Keratinocyte (primary cell): ENCODE results near the gene MYO9A.

Experiments used
- EZH2 ChIP-seq: IDR thresholded peaks from one replicate; pipeline ENCODE4 v1.6.1; 2012; ENCODE audit warnings: inconsistent platforms, mild to moderate bottlenecking, low read length, moderate library complexity
- TF ChIP-seq, protein P1 (sequence below), 3 experiments: IDR thresholded peaks in 1 of 3; conservative IDR thresholded peaks in 1 of 3; optimal IDR thresholded peaks in 1 of 3; 2 replicates in 2 of 3; 3 replicates in 1 of 3; pipeline versions ENCODE3 to v1.5.1; 2011; ENCODE audit warnings: low read length in 3 of 3, mild to moderate bottlenecking in 3 of 3, moderate library complexity in 2 of 3, control low read depth in 1 of 3, inconsistent platforms in 1 of 3; ENCODE audit not compliant: insufficient read depth in 2 of 3; ENCODE audit errors: extremely low read depth in 1 of 3

DNA sequence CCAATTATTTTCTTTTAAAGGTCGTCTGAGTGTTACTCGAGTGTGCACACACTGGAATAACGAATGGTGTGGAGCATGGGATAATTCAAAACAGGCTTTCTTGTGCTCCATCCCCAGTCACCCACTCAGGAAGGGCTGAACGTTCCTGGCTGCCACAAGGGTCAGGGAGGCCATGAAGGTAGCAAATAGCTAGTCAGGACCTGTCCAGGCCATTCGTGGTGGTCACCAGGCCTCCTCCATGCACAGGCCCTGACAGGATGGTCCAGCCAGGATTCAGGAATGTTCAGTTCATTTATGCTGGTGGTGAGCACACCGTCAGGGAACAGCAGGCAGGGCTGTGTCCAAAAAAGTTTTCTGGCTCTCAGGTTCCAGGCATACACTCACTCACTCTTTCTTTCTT is 319.3 kb downstream of the MYO9A start:
- TF ChIP-seq EZH2: no peak
- TF ChIP-seq, protein P1, sequence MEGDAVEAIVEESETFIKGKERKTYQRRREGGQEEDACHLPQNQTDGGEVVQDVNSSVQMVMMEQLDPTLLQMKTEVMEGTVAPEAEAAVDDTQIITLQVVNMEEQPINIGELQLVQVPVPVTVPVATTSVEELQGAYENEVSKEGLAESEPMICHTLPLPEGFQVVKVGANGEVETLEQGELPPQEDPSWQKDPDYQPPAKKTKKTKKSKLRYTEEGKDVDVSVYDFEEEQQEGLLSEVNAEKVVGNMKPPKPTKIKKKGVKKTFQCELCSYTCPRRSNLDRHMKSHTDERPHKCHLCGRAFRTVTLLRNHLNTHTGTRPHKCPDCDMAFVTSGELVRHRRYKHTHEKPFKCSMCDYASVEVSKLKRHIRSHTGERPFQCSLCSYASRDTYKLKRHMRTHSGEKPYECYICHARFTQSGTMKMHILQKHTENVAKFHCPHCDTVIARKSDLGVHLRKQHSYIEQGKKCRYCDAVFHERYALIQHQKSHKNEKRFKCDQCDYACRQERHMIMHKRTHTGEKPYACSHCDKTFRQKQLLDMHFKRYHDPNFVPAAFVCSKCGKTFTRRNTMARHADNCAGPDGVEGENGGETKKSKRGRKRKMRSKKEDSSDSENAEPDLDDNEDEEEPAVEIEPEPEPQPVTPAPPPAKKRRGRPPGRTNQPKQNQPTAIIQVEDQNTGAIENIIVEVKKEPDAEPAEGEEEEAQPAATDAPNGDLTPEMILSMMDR (optimal IDR thresholded peaks at IDR 0.05 in 1 of 3, IDR thresholded peaks at IDR 0.05 in 1 of 3, conservative IDR thresholded peaks at IDR 0.05 in 1 of 3; ENCODE audit: extremely low read depth in 1 of 3, insufficient read depth in 2 of 3, low read length in 3 of 3): no peak
